A673 (cell line): ENCODE measurements around the gene REELD1. TPM values are rescaled to one million over a fixed set of nuclear protein-coding genes. Genes with fewer than 3 reads are reported as not detected.

Source experiments
- BruUV-seq: library from RNA; stranded (reverse); fragments of 400-500 nt; replicated peaks from 2 replicates; lab custom pipeline; 2021; lab: Mats Ljungman, UMichigan
- CTCF ChIA-PET: fragments of 300-600 bp; sonication (Branson Sonifier 250); formaldehyde crosslinking; loops from one replicate; lab custom pipeline; 2022; ENCODE audit warnings: antibody characterized with exemption; lab: Charles Lee
- POLR2A ChIA-PET: fragments of 300-600 bp; sonication (Branson Sonifier 250); formaldehyde crosslinking; loops from one replicate; lab custom pipeline; 2022; ENCODE audit warnings: antibody characterized with exemption; ENCODE audit not compliant: low non-redundant PET; lab: Charles Lee
- DNase-seq: peaks from one replicate; pipeline ENCODE4 v3.0.0-alpha.2; 2015; ENCODE audit warnings: low spot score
- H3K27ac ChIP-seq: fragments of 200-600 bp; sonication (generic); 2 replicates; pipeline ENCODE4 v1.5.1; 2016; ENCODE audit warnings: mixed run types, low read depth, mild to moderate bottlenecking, mixed read lengths, antibody characterized with exemption, low read length; ENCODE audit not compliant: poor library complexity, severe bottlenecking
- H3K27me3 ChIP-seq: fragments of 200-600 bp; sonication (generic); replicated peaks from 2 replicates; pipeline ENCODE4 v1.6.1; 2017; ENCODE audit warnings: mixed run types, low read depth, mild to moderate bottlenecking, mixed read lengths, antibody characterized with exemption, low read length; ENCODE audit not compliant: insufficient read depth, poor library complexity
- H3K36me3 ChIP-seq: fragments of 200-600 bp; sonication (generic); 2 replicates; pipeline ENCODE4 v1.6.1; 2016; ENCODE audit warnings: mixed run types, mild to moderate bottlenecking, mixed read lengths, antibody characterized with exemption, low read length; ENCODE audit not compliant: insufficient read depth, poor library complexity, severe bottlenecking
- H3K4me1 ChIP-seq: fragments of 200-600 bp; sonication (generic); 2 replicates; pipeline ENCODE4 v1.6.1; 2017; ENCODE audit warnings: mixed run types, mild to moderate bottlenecking, mixed read lengths, antibody characterized with exemption, low read length; ENCODE audit not compliant: insufficient read depth, poor library complexity, severe bottlenecking
- H3K4me3 ChIP-seq: fragments of 200-600 bp; sonication (generic); 2 replicates; pipeline ENCODE4 v1.5.1; 2016; ENCODE audit warnings: low read depth, mixed run types, mild to moderate bottlenecking, mixed read lengths, low read length; ENCODE audit not compliant: poor library complexity, severe bottlenecking
- H3K9me3 ChIP-seq: fragments of 200-600 bp; sonication (generic); 2 replicates; pipeline ENCODE4 v1.6.1; 2016; ENCODE audit warnings: mixed run types, low read depth, mild to moderate bottlenecking, mixed read lengths, antibody characterized with exemption, low read length; ENCODE audit not compliant: poor library complexity, severe bottlenecking
- EZH2 ChIP-seq: fragments of 200-600 bp; sonication (generic); IDR thresholded peaks from 2 replicates; pipeline ENCODE4 v1.6.1; 2017; ENCODE audit warnings: borderline replicate concordance, low read depth, mild to moderate bottlenecking, mixed read lengths, antibody characterized with exemption, low read length; ENCODE audit not compliant: poor library complexity, severe bottlenecking
- intact Hi-C: fragments of 100-400 bp; cut with micrococcal nuclease; formaldehyde crosslinking; loops from one replicate; pipeline ENCODE4 v1.10.0; 2022; ENCODE audit not compliant: unreplicated experiment
- total RNA-seq: library from RNA; stranded (reverse); gene quantifications from 2 replicates; pipeline ENCODE4 v1.2.3, GENCODE V29; 2021
- TF ChIP-seq, protein P1 (sequence below): fragments of 300-800, 200-600 bp; sonication (generic); conservative IDR thresholded peaks from 2 replicates; pipeline ENCODE4 v1.5.1; 2017; ENCODE audit warnings: low read depth, mild to moderate bottlenecking, antibody characterized with exemption, low read length, moderate library complexity, mixed read lengths

The REELD1 gene
- total RNA-seq, 1 experiment from 2014 or later = not detected

DNA sequence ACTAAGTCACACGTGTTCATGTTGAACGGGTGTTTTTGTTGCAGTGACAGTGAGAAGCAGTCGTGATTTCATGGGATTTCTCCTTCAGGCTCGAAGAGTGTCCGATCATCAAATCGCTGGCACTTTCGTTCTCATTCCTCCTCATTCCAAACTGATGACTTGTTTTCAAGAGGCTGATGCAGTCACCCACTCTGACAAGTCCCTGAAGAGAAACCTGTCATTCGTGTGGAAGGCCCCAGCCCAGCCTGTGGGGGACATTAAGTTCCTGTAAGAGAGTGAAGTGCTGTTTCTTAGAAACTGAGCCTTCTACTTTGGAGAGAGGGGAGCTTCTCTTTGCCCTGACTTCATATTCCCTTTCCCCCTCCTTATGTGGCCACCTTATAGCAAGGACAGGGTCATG, 8.0 kb downstream of the REELD1 start:
- ChIA-PET CTCF (no interaction called here), POLR2A (no interaction called here)
- H3K9me3 ChIP-seq = no peaks in the 10 kb centered on the region
- H3K36me3 ChIP-seq = no peaks in the 10 kb centered on the region
- no peak overlapping the region for H3K4me3 ChIP-seq
- H3K27me3 ChIP-seq = no peaks in the 10 kb centered on the region
- BruUV-seq = no TSS peak
- no peaks in the 10 kb centered on the region for H3K4me1 ChIP-seq
- H3K27ac ChIP-seq = no peak overlapping the region
- TF ChIP-seq, protein P1, sequence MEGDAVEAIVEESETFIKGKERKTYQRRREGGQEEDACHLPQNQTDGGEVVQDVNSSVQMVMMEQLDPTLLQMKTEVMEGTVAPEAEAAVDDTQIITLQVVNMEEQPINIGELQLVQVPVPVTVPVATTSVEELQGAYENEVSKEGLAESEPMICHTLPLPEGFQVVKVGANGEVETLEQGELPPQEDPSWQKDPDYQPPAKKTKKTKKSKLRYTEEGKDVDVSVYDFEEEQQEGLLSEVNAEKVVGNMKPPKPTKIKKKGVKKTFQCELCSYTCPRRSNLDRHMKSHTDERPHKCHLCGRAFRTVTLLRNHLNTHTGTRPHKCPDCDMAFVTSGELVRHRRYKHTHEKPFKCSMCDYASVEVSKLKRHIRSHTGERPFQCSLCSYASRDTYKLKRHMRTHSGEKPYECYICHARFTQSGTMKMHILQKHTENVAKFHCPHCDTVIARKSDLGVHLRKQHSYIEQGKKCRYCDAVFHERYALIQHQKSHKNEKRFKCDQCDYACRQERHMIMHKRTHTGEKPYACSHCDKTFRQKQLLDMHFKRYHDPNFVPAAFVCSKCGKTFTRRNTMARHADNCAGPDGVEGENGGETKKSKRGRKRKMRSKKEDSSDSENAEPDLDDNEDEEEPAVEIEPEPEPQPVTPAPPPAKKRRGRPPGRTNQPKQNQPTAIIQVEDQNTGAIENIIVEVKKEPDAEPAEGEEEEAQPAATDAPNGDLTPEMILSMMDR = no peak
- TF ChIP-seq EZH2 = no peak
- intact Hi-C loops = no loop called here
- DNase-seq = no peak

DNA sequence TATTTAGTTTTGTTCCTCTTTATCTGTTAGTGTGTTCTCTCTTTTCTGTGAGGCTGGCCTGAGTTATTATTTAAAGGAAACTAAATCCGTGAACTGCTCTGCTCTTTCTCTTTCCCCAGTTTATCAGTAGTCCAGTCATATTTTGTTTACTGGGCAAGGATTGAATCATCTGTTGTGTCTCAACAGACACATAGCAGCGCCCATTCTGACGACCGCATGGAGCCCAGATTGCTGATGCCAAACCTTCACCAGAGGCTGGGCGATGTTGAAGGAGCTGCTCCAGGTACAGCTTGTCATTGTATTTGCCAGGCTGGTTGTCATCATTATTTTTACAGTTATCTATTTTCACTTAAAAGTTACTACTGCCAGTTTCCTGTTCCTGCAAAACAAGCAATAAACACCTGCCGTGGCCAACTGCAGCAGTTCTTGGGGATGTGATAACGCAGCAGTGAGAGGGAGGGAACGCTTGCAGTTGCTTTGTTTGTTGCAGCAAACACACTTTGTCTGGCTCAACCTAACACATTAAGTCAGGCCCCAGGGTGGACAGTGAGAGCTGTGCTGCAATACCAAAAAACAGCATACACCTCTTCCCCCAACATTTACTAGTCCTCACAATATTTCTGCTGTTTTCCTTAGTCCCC, 10.1 kb downstream of the REELD1 start:
- no peaks in the 10 kb centered on the region for H3K4me1 ChIP-seq
- no TSS peak for BruUV-seq
- intact Hi-C loops = no loop called here
- no peak for DNase-seq
- ChIA-PET CTCF (no interaction called here), POLR2A (no interaction called here)
- TF ChIP-seq, protein P1 = no peak
- no peak for TF ChIP-seq EZH2
- no peaks in the 10 kb centered on the region for H3K9me3 ChIP-seq
- no peaks in the 10 kb centered on the region for H3K36me3 ChIP-seq
- no peak overlapping the region for H3K4me3 ChIP-seq
- H3K27me3 ChIP-seq = no peaks in the 10 kb centered on the region
- no peak overlapping the region for H3K27ac ChIP-seq

DNA sequence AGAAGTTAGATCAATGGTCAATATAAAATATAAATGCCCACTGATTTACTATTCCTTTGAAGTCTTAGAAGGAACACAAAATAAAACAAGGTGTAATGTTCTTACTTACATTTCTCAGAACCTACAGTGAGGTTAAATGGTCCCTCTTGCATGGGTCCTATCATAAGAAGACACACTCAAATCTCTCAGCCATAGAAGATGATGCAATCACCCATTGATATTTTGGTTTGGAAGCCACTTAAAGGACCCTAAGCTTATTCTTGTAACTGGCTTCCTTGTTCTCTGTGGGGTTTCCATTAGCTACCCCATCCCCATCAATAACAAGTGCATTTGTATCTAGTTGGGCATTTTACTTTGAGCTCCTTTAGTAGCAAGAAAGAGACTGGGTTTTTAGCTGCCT, 15.1 kb downstream of the REELD1 start:
- BruUV-seq = no TSS peak
- ChIA-PET POLR2A (no interaction called here), CTCF (no interaction called here)
- TF ChIP-seq, protein P1 = no peak
- no peak for TF ChIP-seq EZH2
- H3K36me3 ChIP-seq = no peaks in the 10 kb centered on the region
- H3K27ac ChIP-seq = no peak overlapping the region
- no peak overlapping the region for H3K4me3 ChIP-seq
- H3K4me1 ChIP-seq = no peaks in the 10 kb centered on the region
- intact Hi-C loops = no loop called here
- no peak for DNase-seq
- H3K9me3 ChIP-seq = peaks cover 3% of the 10 kb centered on the region
- no peaks in the 10 kb centered on the region for H3K27me3 ChIP-seq
